ENCODE measurements around the gene TTYH1. TPM values are rescaled to one million over a fixed set of nuclear protein-coding genes. Genes with fewer than 3 reads are reported as not detected.

TTYH1 gene
- total and polyA plus RNA-seq, 2 experiments from 2014 or later, result 7.0 to 11.0 TPM

- H3K4me1 ChIP-seq (ENCODE audit: insufficient read depth), result peaks cover 10% of the 10 kb centered on the region
- no peaks in the 10 kb centered on the region for H3K79me2 ChIP-seq
- H3K27ac ChIP-seq, result no peak overlapping the region
- H3K4me2 ChIP-seq, result peak overlapping the region; percentile 53
- no peak for TF ChIP-seq CTCF (IDR thresholded peaks at IDR 0.05; ENCODE audit: poor library complexity)
- TF ChIP-seq EZH2phosphoT487 (IDR thresholded peaks at IDR 0.05; ENCODE audit: low read depth, severe bottlenecking, unreplicated experiment), result no peak
- no peak for TF ChIP-seq EZH2 (IDR thresholded peaks at IDR 0.05; ENCODE audit: borderline replicate concordance)
- H3K9me3 ChIP-seq (ENCODE audit: low read depth), result no peaks in the 10 kb centered on the region
- no peak overlapping the region for H3K4me3 ChIP-seq
- DNase-seq (ENCODE audit: low spot score), result no peak
- H2AFZ ChIP-seq, result no peak overlapping the region
- H3K9me2 ChIP-seq (replicated peaks; ENCODE audit: insufficient read depth), result no peaks in the 10 kb centered on the region
- no peaks in the 10 kb centered on the region for H4K20me1 ChIP-seq (ENCODE audit: insufficient read depth, poor library complexity, severe bottlenecking)
- H3K27me3 ChIP-seq, result peaks cover 29% of the 10 kb centered on the region
- 29% methylated on average over 25 of the region's 28 CpGs for WGBS (ENCODE audit: low lambda C conversion rate, missing lambda C conversion rate)
- no peaks in the 10 kb centered on the region for H3K36me3 ChIP-seq (replicated peaks; ENCODE audit: insufficient read depth, low read depth)
Observed at GRCh38 chr19:54415901-54416673, 823 bp downstream of the TTYH1 start.

- no peak for TF ChIP-seq CTCF (IDR thresholded peaks at IDR 0.05; ENCODE audit: poor library complexity)
- TF ChIP-seq EZH2phosphoT487 (IDR thresholded peaks at IDR 0.05; ENCODE audit: low read depth, severe bottlenecking, unreplicated experiment), result no peak
- no peak overlapping the region for H3K4me2 ChIP-seq
- peaks cover 37% of the 10 kb centered on the region for H3K27me3 ChIP-seq
Observed at GRCh38 chr19:54416695-54417491, 1.6 kb downstream of the TTYH1 start.

DNA sequence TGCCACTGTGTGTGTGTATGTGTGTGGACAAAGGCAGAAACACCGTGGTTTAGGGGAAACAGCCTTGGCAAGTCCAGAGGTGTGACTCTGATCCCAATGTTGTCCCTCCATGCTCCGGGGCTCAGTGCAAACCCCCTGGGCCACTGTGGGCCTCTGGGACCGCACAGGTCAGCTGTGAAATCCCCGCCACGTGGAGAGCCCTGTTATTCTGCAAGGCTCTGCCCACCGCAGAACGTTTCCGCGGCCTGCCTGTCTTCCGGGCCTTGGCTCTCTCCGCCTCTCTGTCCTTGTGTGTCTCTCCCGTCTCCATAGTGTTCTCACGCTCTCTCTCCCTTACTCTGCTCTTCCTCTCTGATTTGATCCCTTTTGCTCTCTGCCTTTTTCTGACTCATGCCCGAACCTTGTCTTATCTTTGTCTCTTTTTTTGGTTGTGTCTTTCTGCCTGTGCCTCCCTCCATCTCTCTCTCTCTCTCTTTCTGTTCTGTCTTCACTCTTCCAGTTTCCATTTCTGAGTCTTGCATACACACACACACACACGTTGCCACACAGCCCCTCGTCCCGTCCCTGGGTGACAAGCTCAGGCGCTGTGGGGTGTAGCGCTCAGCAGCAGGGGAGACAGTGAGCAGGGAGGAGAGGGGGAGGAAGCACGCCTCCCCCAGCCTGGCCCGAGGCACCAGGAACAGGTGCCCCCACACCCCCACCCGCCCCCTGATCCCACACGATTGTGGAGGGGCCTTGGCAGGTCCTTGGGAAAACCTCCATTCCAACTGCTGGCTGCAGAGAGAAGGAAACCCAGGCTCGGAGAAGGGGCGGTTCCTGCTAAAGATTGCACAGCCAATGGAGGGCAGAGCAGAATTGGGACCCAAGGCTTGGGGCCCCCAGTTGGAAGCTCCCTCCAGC, 3.0 kb downstream of the TTYH1 start:
- no peaks in the 10 kb centered on the region for H3K9me2 ChIP-seq (replicated peaks; ENCODE audit: insufficient read depth)
- H3K4me3 ChIP-seq, result no peak overlapping the region
- peaks cover 43% of the 10 kb centered on the region for H3K27me3 ChIP-seq
- H3K4me1 ChIP-seq (ENCODE audit: insufficient read depth), result peaks cover 10% of the 10 kb centered on the region
- H3K4me2 ChIP-seq, result peak overlapping the region; percentile 20
- H3K9me3 ChIP-seq (ENCODE audit: low read depth), result no peaks in the 10 kb centered on the region
- DNase-seq (ENCODE audit: low spot score), result no peak
- WGBS (ENCODE audit: low lambda C conversion rate, missing lambda C conversion rate), result 44% methylated on average over 22 of the region's 25 CpGs
- no peaks in the 10 kb centered on the region for H3K36me3 ChIP-seq (replicated peaks; ENCODE audit: insufficient read depth, low read depth)
- no peaks in the 10 kb centered on the region for H4K20me1 ChIP-seq (ENCODE audit: insufficient read depth, poor library complexity, severe bottlenecking)
- H2AFZ ChIP-seq, result no peak overlapping the region
- no peak overlapping the region for H3K27ac ChIP-seq
- no peaks in the 10 kb centered on the region for H3K79me2 ChIP-seq
- TF ChIP-seq EZH2 (IDR thresholded peaks at IDR 0.05; ENCODE audit: borderline replicate concordance) (no peak), EZH2phosphoT487 (IDR thresholded peaks at IDR 0.05; ENCODE audit: low read depth, severe bottlenecking, unreplicated experiment) (no peak), CTCF (IDR thresholded peaks at IDR 0.05; ENCODE audit: poor library complexity) (no peak)

More at GRCh38 chr19:54416695-54417491, 1.6 kb downstream of the TTYH1 start:
- Histone ChIP-seq H3K4me1 (ENCODE audit: insufficient read depth) (peaks cover 10% of the 10 kb centered on the region), H3K9me3 (ENCODE audit: low read depth) (no peaks in the 10 kb centered on the region), H3K9me2 (replicated peaks; ENCODE audit: insufficient read depth) (no peaks in the 10 kb centered on the region), H2AFZ (no peak overlapping the region), H4K20me1 (ENCODE audit: insufficient read depth, poor library complexity, severe bottlenecking) (no peaks in the 10 kb centered on the region), H3K27ac (no peak overlapping the region), H3K79me2 (no peaks in the 10 kb centered on the region), H3K4me3 (no peak overlapping the region), H3K36me3 (replicated peaks; ENCODE audit: insufficient read depth, low read depth) (no peaks in the 10 kb centered on the region)
- no peak for DNase-seq (ENCODE audit: low spot score)
- 78% methylated on average over 36 of the region's 44 CpGs for WGBS (ENCODE audit: low lambda C conversion rate, missing lambda C conversion rate)

Data from hepatocyte (in vitro differentiated cells).